Mammary epithelial cell (primary cell): ENCODE results near the gene DDR2.

Source experiments
- CTCF ChIP-seq, 2 donors: IDR thresholded peaks in 1 of 2; conservative IDR thresholded peaks in 1 of 2; 2 replicates each; pipeline ENCODE4 v1.5.1; 2011 to 2012; ENCODE audit warnings: inconsistent platforms in 2 of 2, low read length in 2 of 2, mild to moderate bottlenecking in 2 of 2, control low read depth in 1 of 2, low read depth in 1 of 2; ENCODE audit not compliant: insufficient read depth in 1 of 2; ENCODE audit errors: extremely low read depth in 1 of 2
- EZH2 ChIP-seq: IDR thresholded peaks from 2 replicates; pipeline ENCODE4 v1.6.1; 2012; ENCODE audit warnings: low read length, inconsistent platforms, borderline replicate concordance

- no peak for TF ChIP-seq CTCF (conservative IDR thresholded peaks at IDR 0.05 in 1 of 2, IDR thresholded peaks at IDR 0.05 in 1 of 2; ENCODE audit: extremely low read depth in 1 of 2, insufficient read depth in 1 of 2, low read depth in 1 of 2, low read length in 2 of 2)
- no peak for TF ChIP-seq EZH2
Observed at GRCh38 chr1:162621256-162621655, 11.0 kb upstream of the DDR2 start.
